PFSK-1 (cell line): Measurements from ENCODE around the gene AOAH.

ENCODE experiments used
- POLR2AphosphoS5 ChIP-seq: IDR thresholded peaks from 2 replicates; pipeline ENCODE4 v1.6.1; 2012; ENCODE audit warnings: low read depth, mild to moderate bottlenecking, control low read depth, low read length, moderate library complexity
- TAF1 ChIP-seq: IDR thresholded peaks from 2 replicates; pipeline ENCODE4 v1.6.1; 2012; ENCODE audit warnings: low read length, control low read depth, borderline replicate concordance; ENCODE audit not compliant: insufficient read depth

- TF ChIP-seq POLR2AphosphoS5: no peak
- TF ChIP-seq TAF1: no peak
Measured at GRCh38 chr7:36636126-36636525, 88.2 kb downstream of the AOAH start.
